SK-N-SH (cell line): ENCODE data around the gene PLEKHM3.

ENCODE experiments used
- CTCF ChIP-seq: fragments of 200-600 bp; sonication (generic); IDR thresholded peaks from 2 replicates; pipeline ENCODE4 v1.6.1; 2017; ENCODE audit warnings: antibody characterized with exemption, mild to moderate bottlenecking, moderate library complexity
- ELF1 ChIP-seq: IDR thresholded peaks from 2 replicates; pipeline ENCODE4 v1.4.0; 2012
- GABPA ChIP-seq: IDR thresholded peaks from 2 replicates; pipeline ENCODE4 v1.4.0; 2012; ENCODE audit warnings: low read depth, mild to moderate bottlenecking
- MAX ChIP-seq: IDR thresholded peaks from 2 replicates; pipeline ENCODE4 v1.4.0; 2012; ENCODE audit warnings: low read depth
- POLR2AphosphoS5 ChIP-seq: IDR thresholded peaks from 2 replicates; pipeline ENCODE4 v1.6.1; 2012; ENCODE audit warnings: low read depth, low read length
- RFX5 ChIP-seq: IDR thresholded peaks from 2 replicates; pipeline ENCODE4 v1.6.1; 2012; ENCODE audit warnings: mild to moderate bottlenecking, improper control_type of control experiment, low read length
- TEAD4 ChIP-seq: IDR thresholded peaks from 2 replicates; pipeline ENCODE4 v1.4.0; 2012; ENCODE audit warnings: mild to moderate bottlenecking, borderline replicate concordance; ENCODE audit not compliant: insufficient read depth
- ZBTB33 ChIP-seq: IDR thresholded peaks from 2 replicates; pipeline ENCODE4 v1.4.0; 2012; ENCODE audit warnings: low read depth, borderline replicate concordance

GRCh38 chr2:207808119-207808518 lies 217.2 kb downstream of the PLEKHM3 start:
- TF ChIP-seq POLR2AphosphoS5: no peak
- no peak for TF ChIP-seq ELF1
- TF ChIP-seq CTCF: no peak
- no peak for TF ChIP-seq MAX
- TF ChIP-seq RFX5: no peak
- TF ChIP-seq ZBTB33: no peak
- no peak for TF ChIP-seq GABPA
- TF ChIP-seq TEAD4: no peak
